ENCODE measurements around the gene SPRYD7. TPM values are rescaled to one million over a fixed set of nuclear protein-coding genes. Genes with fewer than 3 reads are reported as not detected.

The SPRYD7 gene
- total and polyA plus RNA-seq, 2 of the 13 experiments (the other 11 are each of a cell fraction or from before 2014, with no cell fraction given) = 2.7 to 5.9 TPM

GRCh38 chr13:49936075-49936967 is at the start of gene SPRYD7 (continued):
- TF ChIP-seq MED1 (CRISPR knock-in tag; IDR thresholded peaks at IDR 0.05) (peak; percentile 82), HMGXB3 (CRISPR knock-in tag; IDR thresholded peaks at IDR 0.05; ENCODE audit: borderline replicate concordance) (no peak; the same call in 1 of the 2 replicates), ZSCAN30 (CRISPR knock-in tag; IDR thresholded peaks at IDR 0.05) (no peak), ELK4 (CRISPR knock-in tag; IDR thresholded peaks at IDR 0.05; ENCODE audit: borderline replicate concordance) (no peak), DNMT1 (CRISPR knock-in tag; IDR thresholded peaks at IDR 0.05) (0 out of 2 replicates have a peak, but pooled peaks have one; percentile 63), POGZ (CRISPR knock-in tag; IDR thresholded peaks at IDR 0.05) (peak; percentile 100), SP4 (CRISPR knock-in tag; IDR thresholded peaks at IDR 0.05) (peak; percentile 90), ZFP41 (CRISPR knock-in tag; IDR thresholded peaks at IDR 0.05; ENCODE audit: borderline replicate concordance) (peak; percentile 59; the same call in 1 of the 2 replicates), ATAD3A (CRISPR knock-in tag; IDR thresholded peaks at IDR 0.05) (no peak), HMG20B (CRISPR knock-in tag; conservative IDR thresholded peaks at IDR 0.05) (no peak), MYC (CRISPR knock-in tag; IDR thresholded peaks at IDR 0.05; ENCODE audit: borderline replicate concordance) (peak; percentile 88), ZGPAT (CRISPR knock-in tag; IDR thresholded peaks at IDR 0.05) (peak; percentile 90), MTF1 (CRISPR knock-in tag; IDR thresholded peaks at IDR 0.05) (no peak), TEF (CRISPR knock-in tag; IDR thresholded peaks at IDR 0.05) (no peak), ZNF431 (CRISPR knock-in tag; IDR thresholded peaks at IDR 0.05; ENCODE audit: borderline replicate concordance, low read depth) (no peak; the same call in 1 of the 2 replicates), MXD4 (CRISPR knock-in tag; IDR thresholded peaks at IDR 0.05) (peak; percentile 61), U2AF2 (IDR thresholded peaks at IDR 0.05; ENCODE audit: low read depth, low read length) (no peak), SMARCC2 (IDR thresholded peaks at IDR 0.05) (no peak), SRY (CRISPR knock-in tag; IDR thresholded peaks at IDR 0.05) (peak; percentile 66), CSRNP2 (CRISPR knock-in tag; conservative IDR thresholded peaks at IDR 0.05; ENCODE audit: low read depth) (no peak)
